ENCODE results near the gene PLCG1. TPM values are rescaled to one million over a fixed set of nuclear protein-coding genes. Genes with fewer than 3 reads are reported as not detected.
A peak's percentile ranks its signal among the peaks of the same experiment; 100 is the strongest.

The PLCG1 gene
- total RNA-seq, 4 donors from 2014 or later = 30.4 to 84.7 (median 47.8) TPM

GRCh38 chr20:41178904-41179432 is 41.6 kb downstream of the PLCG1 start:
- WGBS, 2 donors = 70 to 77% methylated on average over 3 to 7 of the region's 8 CpGs
- Histone ChIP-seq H3K36me3 (peaks cover 2 to 55% (median 13%) of the 10 kb centered on the region in 3 donors), H3K9me3 (no peaks in the 10 kb centered on the region), H3K4me1 (peaks cover 0 to 54% (median 8%) of the 10 kb centered on the region in 3 donors), H3K4me3 (no peak overlapping the region), H3K27me3 (no peaks in the 10 kb centered on the region), H3K27ac (peak overlapping the region; percentile 36 to 84 (median 77))
- intact Hi-C loops (cut with DNase I) = loop anchor here (10.0 kb wide), 1 partner anchor 226 kb away; no protein-coding TSS in a partner anchor
- no peak for DNase-seq
- no peak for TF ChIP-seq POLR2A (IDR thresholded peaks at IDR 0.05)
- TF ChIP-seq CTCF (IDR thresholded peaks at IDR 0.05) = no peak

GRCh38 chr20:41179961-41180360 is 42.6 kb downstream of the PLCG1 start:
- WGBS, 2 donors = 90 to 100% methylated on average over 4 to 8 of the region's 8 CpGs
- Histone ChIP-seq H3K27me3 (no peaks in the 10 kb centered on the region), H3K4me3 (no peak overlapping the region), H3K36me3 (peaks cover 0 to 55% (median 5%) of the 10 kb centered on the region in 3 donors), H3K9me3 (no peaks in the 10 kb centered on the region), H3K27ac (peak overlapping the region in 1 of 4 donors; percentile 84), H3K4me1 (peaks cover 0 to 44% (median 7%) of the 10 kb centered on the region in 3 donors)
- intact Hi-C loops (cut with DNase I) = loop anchor here (10.0 kb wide), 1 partner anchor 225 kb away; no protein-coding TSS in a partner anchor
- DNase-seq = no peak
- no peak for TF ChIP-seq POLR2A (IDR thresholded peaks at IDR 0.05)
- no peak for TF ChIP-seq CTCF (IDR thresholded peaks at IDR 0.05)

- 100% methylated on average over 3 of the region's 6 CpGs for WGBS, 2 donors
- Histone ChIP-seq H3K4me3 (no peak overlapping the region), H3K4me1 (peaks cover 0 to 36% (median 2%) of the 10 kb centered on the region in 3 donors), H3K36me3 (peaks cover 0 to 53% (median 5%) of the 10 kb centered on the region in 3 donors), H3K9me3 (no peaks in the 10 kb centered on the region), H3K27me3 (no peaks in the 10 kb centered on the region), H3K27ac (no peak overlapping the region)
- intact Hi-C loops (cut with DNase I) = no loop called here
- no peak for DNase-seq
- TF ChIP-seq CTCF (IDR thresholded peaks at IDR 0.05) (no peak), POLR2A (IDR thresholded peaks at IDR 0.05) (no peak)
Measured at GRCh38 chr20:41180599-41181333, 43.4 kb downstream of the PLCG1 start.

GRCh38 chr20:41181567-41181966 is 44.2 kb downstream of the PLCG1 start:
- no peak overlapping the region for H3K4me3 ChIP-seq
- WGBS, 2 donors = 85% methylated on average over 2 of the region's 3 CpGs; no CpG with 5 or more reads in 1 of the 2 donors
- TF ChIP-seq POLR2A (IDR thresholded peaks at IDR 0.05) (no peak), CTCF (IDR thresholded peaks at IDR 0.05) (no peak)
- H3K9me3 ChIP-seq = no peaks in the 10 kb centered on the region
- DNase-seq = no peak
- H3K4me1 ChIP-seq = peaks cover 0 to 28% (median 2%) of the 10 kb centered on the region in 3 donors
- H3K27me3 ChIP-seq = no peaks in the 10 kb centered on the region
- peak overlapping the region in 1 of 4 donors; percentile 17 for H3K27ac ChIP-seq
- intact Hi-C loops (cut with DNase I) = no loop called here
- peaks cover 0 to 45% (median 5%) of the 10 kb centered on the region in 3 donors for H3K36me3 ChIP-seq
